IMR-90 (cell line): ENCODE data around the gene GLRX5.

Experiments used
- BHLHE40 ChIP-seq: fragments of 150-350 bp; IDR thresholded peaks from 2 replicates; pipeline ENCODE4 v1.6.1; 2016; ENCODE audit warnings: mild to moderate bottlenecking, low read depth, low read length
- CHD1 ChIP-seq: IDR thresholded peaks from 2 replicates; pipeline ENCODE4 v1.6.1; 2012; ENCODE audit warnings: low read depth, low read length, improper control_type of control experiment
- ELK1 ChIP-seq: fragments of 150-350 bp; IDR thresholded peaks from 2 replicates; pipeline ENCODE4 v1.6.1; 2016; ENCODE audit warnings: low read depth, mild to moderate bottlenecking, low read length, moderate library complexity, borderline replicate concordance
- FOS ChIP-seq: fragments of 150-350 bp; IDR thresholded peaks from 2 replicates; pipeline ENCODE4 v1.6.1; 2016; ENCODE audit warnings: low read depth, low read length
- MAFK ChIP-seq: IDR thresholded peaks from 2 replicates; pipeline ENCODE4 v1.6.1; 2012; ENCODE audit warnings: low read depth, low read length, improper control_type of control experiment
- MAZ ChIP-seq: IDR thresholded peaks from 2 replicates; pipeline ENCODE4 v1.6.1; 2012; ENCODE audit warnings: low read depth, mild to moderate bottlenecking, low read length, improper control_type of control experiment, moderate library complexity, borderline replicate concordance
- MXI1 ChIP-seq: IDR thresholded peaks from 2 replicates; pipeline ENCODE4 v1.6.1; 2012; ENCODE audit warnings: low read depth, mild to moderate bottlenecking, low read length, moderate library complexity, borderline replicate concordance
- NFE2L2 ChIP-seq: fragments of 150-350 bp; IDR thresholded peaks from 2 replicates; pipeline ENCODE4 v1.6.1; 2016; ENCODE audit warnings: low read depth, mild to moderate bottlenecking, low read length
- POLR2A ChIP-seq: IDR thresholded peaks from 2 replicates; pipeline ENCODE4 v1.6.1; 2012; ENCODE audit warnings: mild to moderate bottlenecking, low read depth, low read length
- RAD21 ChIP-seq: IDR thresholded peaks from 2 replicates; pipeline ENCODE4 v1.6.1; 2012; ENCODE audit warnings: low read length, improper control_type of control experiment
- RFX5 ChIP-seq: IDR thresholded peaks from 2 replicates; pipeline ENCODE4 v1.8.0; 2012; ENCODE audit warnings: low read depth, mild to moderate bottlenecking, low read length, moderate library complexity
- SMC3 ChIP-seq: fragments of 150-350 bp; IDR thresholded peaks from 2 replicates; pipeline ENCODE4 v1.6.1; 2016; ENCODE audit warnings: low read depth, mild to moderate bottlenecking, antibody characterized with exemption, low read length, moderate library complexity
- TF ChIP-seq, protein P1 (sequence below): conservative IDR thresholded peaks from 2 replicates; pipeline ENCODE4 v1.5.1; 2012; ENCODE audit warnings: mild to moderate bottlenecking, low read depth, low read length, improper control_type of control experiment
- TF ChIP-seq, protein P2 (sequence below): fragments of 150-350 bp; IDR thresholded peaks from 2 replicates; pipeline ENCODE4 v1.6.1; 2017; ENCODE audit warnings: mild to moderate bottlenecking, antibody characterized with exemption, low read length, low read depth

DNA sequence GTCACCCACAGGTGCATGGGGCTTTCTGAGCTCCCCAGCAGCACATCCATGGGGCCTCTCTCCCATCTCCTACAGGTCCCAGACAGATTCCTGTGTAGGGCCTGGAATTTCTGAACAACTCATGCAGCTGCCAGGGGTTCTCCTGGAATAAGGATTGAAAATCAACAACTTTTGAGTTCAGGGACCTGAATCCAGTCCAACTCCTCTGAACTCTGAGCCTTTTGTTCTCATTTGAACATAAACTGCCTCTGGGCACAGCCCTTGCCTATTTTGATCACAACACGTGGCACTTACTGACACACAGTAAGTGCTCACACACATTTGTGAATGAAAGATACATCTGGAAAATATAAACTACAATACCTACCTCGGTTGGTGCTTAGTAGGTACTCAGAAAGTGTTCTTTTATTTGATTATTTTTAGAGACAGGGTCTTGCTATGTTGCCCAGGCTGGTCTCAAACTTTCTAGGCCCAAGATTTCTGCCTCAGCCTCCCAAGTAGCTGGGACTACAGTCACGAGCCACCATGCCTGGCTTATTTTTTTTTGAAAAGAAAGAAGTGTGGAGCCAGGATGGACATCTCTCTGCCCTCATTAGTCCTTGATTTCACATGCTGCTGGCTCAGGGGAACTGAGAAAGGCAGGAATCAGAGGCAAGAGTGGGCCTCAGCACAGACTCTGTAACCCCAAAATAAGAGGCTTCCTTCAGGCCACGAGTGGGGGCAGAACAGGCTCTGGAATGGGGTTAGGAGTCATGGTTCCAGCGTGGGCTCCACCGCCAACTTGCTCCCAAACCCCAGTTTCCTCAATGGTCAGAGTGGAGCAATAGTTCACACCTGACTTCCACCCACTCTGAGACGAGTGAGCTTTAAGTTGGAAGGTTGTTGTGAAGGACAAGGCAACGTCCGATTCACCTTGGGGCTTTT lies 45.4 kb upstream of the GLRX5 start:
- TF ChIP-seq SMC3, result no peak
- TF ChIP-seq, protein P1, sequence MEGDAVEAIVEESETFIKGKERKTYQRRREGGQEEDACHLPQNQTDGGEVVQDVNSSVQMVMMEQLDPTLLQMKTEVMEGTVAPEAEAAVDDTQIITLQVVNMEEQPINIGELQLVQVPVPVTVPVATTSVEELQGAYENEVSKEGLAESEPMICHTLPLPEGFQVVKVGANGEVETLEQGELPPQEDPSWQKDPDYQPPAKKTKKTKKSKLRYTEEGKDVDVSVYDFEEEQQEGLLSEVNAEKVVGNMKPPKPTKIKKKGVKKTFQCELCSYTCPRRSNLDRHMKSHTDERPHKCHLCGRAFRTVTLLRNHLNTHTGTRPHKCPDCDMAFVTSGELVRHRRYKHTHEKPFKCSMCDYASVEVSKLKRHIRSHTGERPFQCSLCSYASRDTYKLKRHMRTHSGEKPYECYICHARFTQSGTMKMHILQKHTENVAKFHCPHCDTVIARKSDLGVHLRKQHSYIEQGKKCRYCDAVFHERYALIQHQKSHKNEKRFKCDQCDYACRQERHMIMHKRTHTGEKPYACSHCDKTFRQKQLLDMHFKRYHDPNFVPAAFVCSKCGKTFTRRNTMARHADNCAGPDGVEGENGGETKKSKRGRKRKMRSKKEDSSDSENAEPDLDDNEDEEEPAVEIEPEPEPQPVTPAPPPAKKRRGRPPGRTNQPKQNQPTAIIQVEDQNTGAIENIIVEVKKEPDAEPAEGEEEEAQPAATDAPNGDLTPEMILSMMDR, result no peak
- no peak for TF ChIP-seq POLR2A
- no peak for TF ChIP-seq RFX5
- TF ChIP-seq FOS, result no peak
- no peak for TF ChIP-seq MXI1
- TF ChIP-seq BHLHE40, result no peak
- TF ChIP-seq MAFK, result no peak
- TF ChIP-seq MAZ, result no peak
- no peak for TF ChIP-seq RAD21
- TF ChIP-seq ELK1, result no peak
- TF ChIP-seq, protein P2, sequence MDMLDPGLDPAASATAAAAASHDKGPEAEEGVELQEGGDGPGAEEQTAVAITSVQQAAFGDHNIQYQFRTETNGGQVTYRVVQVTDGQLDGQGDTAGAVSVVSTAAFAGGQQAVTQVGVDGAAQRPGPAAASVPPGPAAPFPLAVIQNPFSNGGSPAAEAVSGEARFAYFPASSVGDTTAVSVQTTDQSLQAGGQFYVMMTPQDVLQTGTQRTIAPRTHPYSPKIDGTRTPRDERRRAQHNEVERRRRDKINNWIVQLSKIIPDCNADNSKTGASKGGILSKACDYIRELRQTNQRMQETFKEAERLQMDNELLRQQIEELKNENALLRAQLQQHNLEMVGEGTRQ, result no peak
- no peak for TF ChIP-seq NFE2L2
- TF ChIP-seq CHD1, result no peak
